Stimulated activated CD8-positive, alpha-beta memory T cell treated with anti-CD3 and anti-CD28 coated beads, Interleukin-15, amount 100 ng/mL, for 1 hour (primary cell): ENCODE data around the gene ZDHHC7.
"Not testable (repeated sequence)": the region's sequence is repeated elsewhere in the genome, so short reads cannot be mapped to it uniquely, and the experiment has no call there.

Experiments used
- DNase-seq: peaks from one replicate; pipeline ENCODE4 v3.0.0-alpha.2; 2020; ENCODE audit warnings: low read depth

The ZDHHC7 gene

GRCh38 chr16:84938616-84939015 is 72.7 kb downstream of the ZDHHC7 start:
- DNase-seq: not testable (repeated sequence)

DNA sequence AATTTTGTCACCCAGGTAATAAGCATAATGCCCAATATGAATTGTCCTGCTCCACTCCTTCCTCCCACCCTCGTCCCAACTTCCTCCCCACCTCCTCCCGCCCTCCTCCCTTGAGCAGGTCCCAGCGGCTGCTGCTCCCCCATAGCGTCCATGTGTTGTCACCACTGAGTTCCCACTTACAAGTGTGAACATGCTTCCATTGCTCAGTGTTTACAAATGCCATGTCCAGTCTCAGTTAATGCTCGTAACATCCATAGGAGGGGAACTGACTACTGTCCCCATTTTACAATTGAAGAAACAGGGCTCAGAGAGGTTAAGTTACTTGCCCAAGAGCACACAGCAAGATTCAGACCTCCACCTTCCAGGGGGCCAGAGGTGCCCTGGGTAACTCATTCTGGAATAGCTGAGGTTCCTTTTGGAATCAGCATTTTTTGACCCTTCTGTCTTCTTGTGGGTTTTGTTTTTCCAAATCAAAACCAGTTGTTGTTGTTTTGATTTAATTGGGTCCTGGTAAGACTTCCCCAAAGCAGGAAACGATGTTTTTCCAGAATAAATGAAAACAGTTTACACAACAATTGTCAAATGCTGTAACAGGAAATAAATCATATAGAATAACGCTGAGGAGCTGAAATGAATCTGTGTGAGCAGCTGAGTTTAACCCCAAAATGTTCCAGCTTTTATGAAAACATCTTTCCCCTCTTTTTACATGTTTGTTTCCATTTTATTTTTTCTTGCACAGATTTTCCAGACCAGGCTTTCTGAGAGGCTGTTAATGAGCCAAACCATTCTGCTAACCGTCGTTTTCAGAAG is 73.9 kb downstream of the ZDHHC7 start:
- DNase-seq: no peak

GRCh38 chr16:84933774-84934631 is 77.3 kb downstream of the ZDHHC7 start:
- DNase-seq: no peak

GRCh38 chr16:84932681-84933080 is 78.7 kb downstream of the ZDHHC7 start:
- DNase-seq: no peak

- DNase-seq: no peak
These were observed 79.8 kb downstream of the ZDHHC7 start for GRCh38 chr16:84931506-84931905.

DNA sequence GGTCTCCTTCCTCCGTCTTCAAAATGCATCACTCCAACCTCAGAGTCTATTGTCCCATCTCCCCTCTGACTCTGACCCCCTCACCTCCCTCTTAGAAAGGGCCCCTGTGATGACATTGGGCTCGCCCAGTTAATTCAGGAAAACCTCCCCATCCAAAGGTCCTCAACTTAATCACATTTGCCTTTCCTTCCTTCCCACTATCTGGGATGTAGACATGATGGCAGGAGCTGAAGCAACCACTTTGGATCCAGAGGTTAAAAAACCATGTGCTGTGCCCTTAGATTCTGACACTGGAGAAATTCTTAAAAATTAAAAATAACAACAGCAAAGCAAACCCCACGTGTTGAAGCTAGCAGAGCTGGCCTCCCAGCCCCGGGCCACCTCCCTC is 80.2 kb downstream of the ZDHHC7 start:
- DNase-seq: no peak

- DNase-seq: no peak
These were observed 80.8 kb downstream of the ZDHHC7 start for GRCh38 chr16:84930298-84931106.

DNA sequence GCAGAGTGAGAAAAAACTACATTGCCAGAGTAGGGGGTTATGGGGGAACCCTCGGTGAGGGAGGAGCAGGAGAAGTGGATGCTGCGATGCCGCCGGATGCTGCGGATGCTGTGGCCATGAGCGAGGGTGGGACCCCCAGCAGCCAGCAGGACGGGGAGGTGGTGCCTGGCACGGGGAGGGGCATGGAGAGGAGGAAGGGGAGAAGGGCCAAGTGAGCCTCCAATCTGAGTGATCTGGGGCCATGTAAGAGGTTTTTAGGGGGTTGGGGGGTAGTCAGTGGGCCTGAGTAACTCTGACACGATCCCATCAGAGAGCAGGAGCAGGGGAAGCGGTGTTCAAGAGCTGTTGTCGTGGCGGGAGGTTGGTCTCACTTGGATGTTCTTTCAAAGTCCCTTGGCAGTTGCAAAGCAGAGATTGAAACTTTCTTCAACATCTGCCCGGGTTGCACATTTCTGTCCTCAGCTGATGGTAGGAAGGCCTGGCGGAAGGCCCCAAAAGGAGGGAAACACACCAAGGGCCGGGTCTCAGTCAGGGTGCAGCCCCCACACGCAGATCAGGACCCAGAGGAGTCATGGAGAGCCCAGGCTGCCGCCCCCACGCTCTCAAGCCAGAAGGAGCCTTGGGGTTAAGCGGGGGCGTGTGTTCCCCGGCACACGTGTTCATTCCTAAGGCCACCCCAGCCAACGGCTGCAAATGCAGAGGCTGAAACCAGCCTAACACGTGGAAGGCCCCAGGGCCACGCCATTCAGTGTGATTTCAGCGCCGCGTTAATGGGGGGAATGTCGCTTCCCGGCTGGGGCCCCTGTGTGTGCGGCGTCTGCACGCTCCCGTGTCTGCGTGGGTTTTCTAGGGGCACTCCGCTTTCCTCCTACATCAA is 81.7 kb downstream of the ZDHHC7 start:
- no peak for DNase-seq

DNA sequence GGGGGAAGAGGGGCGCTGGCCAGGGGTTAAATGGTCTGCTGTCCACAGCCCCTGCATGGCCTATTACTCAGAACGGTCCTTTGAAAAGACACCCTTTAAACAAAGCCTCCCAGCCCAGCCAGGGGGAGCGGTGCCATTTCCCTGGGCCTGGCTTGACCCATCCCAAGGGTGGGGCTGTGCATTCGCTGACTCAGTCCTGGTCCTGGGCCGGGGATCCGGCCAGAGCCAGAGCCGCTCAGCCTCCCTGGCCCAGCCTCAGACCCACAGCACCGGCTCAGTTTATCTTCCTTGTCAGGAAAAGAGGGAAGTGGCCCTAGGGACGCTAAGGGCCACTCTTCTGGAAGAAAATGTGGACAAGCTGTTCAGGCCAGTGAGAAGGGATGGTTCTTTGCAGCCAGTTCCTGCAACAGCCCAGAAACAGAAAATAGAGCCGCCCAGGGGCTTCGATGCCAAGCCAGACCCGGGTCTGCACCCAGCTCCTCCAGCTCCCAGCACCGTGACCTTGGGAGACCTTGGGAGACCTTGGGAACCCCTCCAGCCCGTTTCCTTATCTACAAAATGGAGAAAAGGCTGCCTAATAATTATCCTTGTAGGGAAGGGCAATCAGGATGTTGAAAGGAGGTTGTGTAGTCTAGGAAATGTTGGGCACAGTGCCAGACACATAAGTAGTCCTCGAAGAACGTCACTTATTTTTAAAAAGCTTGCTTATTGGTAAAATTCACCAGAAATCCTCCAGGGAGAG is 82.5 kb downstream of the ZDHHC7 start:
- DNase-seq: no peak

- no peak for DNase-seq
These were observed 83.4 kb downstream of the ZDHHC7 start for GRCh38 chr16:84927621-84928591.

- DNase-seq: no peak
These were observed 84.9 kb downstream of the ZDHHC7 start for GRCh38 chr16:84926462-84926861.

DNA sequence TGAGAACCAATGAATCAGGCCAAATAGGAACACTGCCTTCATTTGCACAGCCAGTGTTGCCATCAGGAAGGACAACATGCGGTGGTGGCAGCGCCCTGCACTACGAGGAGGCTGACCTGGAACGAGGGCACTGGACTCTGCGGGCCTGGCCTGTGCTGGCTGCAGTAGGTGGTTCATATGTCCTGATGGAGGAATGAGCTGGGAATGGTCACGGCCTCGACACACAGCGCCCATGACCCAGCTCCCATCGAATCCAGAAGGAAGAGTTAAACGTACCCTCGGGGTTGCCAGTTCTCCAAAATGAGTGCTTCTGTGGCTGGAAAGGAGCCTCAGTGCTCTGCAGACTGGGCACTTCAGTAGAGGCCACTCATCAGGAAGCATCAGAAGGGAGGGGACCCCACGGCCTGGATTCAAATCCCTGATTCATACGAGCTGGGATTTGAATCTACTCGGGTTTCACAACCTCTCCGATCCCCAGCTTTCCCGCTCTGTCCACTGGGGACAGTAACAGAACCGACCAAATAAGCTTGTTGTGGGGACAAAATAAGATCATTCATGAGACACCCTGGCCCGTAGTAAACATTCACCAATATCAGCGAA is 85.5 kb downstream of the ZDHHC7 start:
- DNase-seq: no peak

- peak; percentile 56 for DNase-seq
These were observed 86.1 kb downstream of the ZDHHC7 start for GRCh38 chr16:84925092-84925772.

GRCh38 chr16:84924331-84925091 is 86.8 kb downstream of the ZDHHC7 start:
- no peak for DNase-seq
